Dedifferentiated amniotic fluid mesenchymal stem cell (primary cell): ENCODE results near the gene SLC43A3.

Source experiments
- DNase-seq: peaks from one replicate; pipeline ENCODE4 v3.0.0-alpha.2; 2016; ENCODE audit errors: extremely low spot score

SLC43A3 gene

GRCh38 chr11:57427727-57428082 is 784 bp upstream of the SLC43A3 start:
- DNase-seq: no peak

GRCh38 chr11:57426439-57426928 is 437 bp downstream of the SLC43A3 start:
- DNase-seq: no peak

- DNase-seq: no peak
Observed at GRCh38 chr11:57425565-57426438, 1.1 kb downstream of the SLC43A3 start.

- no peak for DNase-seq
Observed at GRCh38 chr11:57424792-57425564, 1.9 kb downstream of the SLC43A3 start.

- DNase-seq: no peak
Observed at GRCh38 chr11:57424137-57424791, 2.7 kb downstream of the SLC43A3 start.

- DNase-seq: no peak
Observed at GRCh38 chr11:57422669-57423068, 4.3 kb downstream of the SLC43A3 start.

- no peak for DNase-seq
Observed at GRCh38 chr11:57421805-57422204, 5.1 kb downstream of the SLC43A3 start.

- no peak for DNase-seq
Observed at GRCh38 chr11:57421066-57421465, 5.9 kb downstream of the SLC43A3 start.

- DNase-seq: no peak
Observed at GRCh38 chr11:57419146-57419545, 7.8 kb downstream of the SLC43A3 start.

- DNase-seq: no peak
Observed at GRCh38 chr11:57418131-57418530, 8.8 kb downstream of the SLC43A3 start.

- peak; percentile 33 for DNase-seq
Observed at GRCh38 chr11:57417056-57417455, 9.9 kb downstream of the SLC43A3 start.

- no peak for DNase-seq
Observed at GRCh38 chr11:57416436-57416835, 10.5 kb downstream of the SLC43A3 start.

GRCh38 chr11:57414612-57415212 is 12.2 kb downstream of the SLC43A3 start:
- no peak for DNase-seq

GRCh38 chr11:57413681-57414080 is 13.2 kb downstream of the SLC43A3 start:
- no peak for DNase-seq

- DNase-seq: peak; percentile 46
Observed at GRCh38 chr11:57410287-57410686, 16.6 kb downstream of the SLC43A3 start.

GRCh38 chr11:57409321-57410100 is 17.4 kb downstream of the SLC43A3 start:
- no peak for DNase-seq

- no peak for DNase-seq
Observed at GRCh38 chr11:57408771-57409170, 18.1 kb downstream of the SLC43A3 start.

GRCh38 chr11:57407941-57408475 is 18.9 kb downstream of the SLC43A3 start:
- DNase-seq: no peak

GRCh38 chr11:57407010-57407920 is 19.7 kb downstream of the SLC43A3 start:
- no peak for DNase-seq
